HG03442 (cell line): ENCODE data around the gene PAXX.

Source experiments
- ATAC-seq: cut with Tn5 transposase; IDR thresholded peaks from one replicate; pipeline ENCODE4 v1.9.1; 2021; ENCODE audit warnings: mild to moderate bottlenecking, moderate library complexity; ENCODE audit not compliant: unreplicated experiment

Gene PAXX

DNA sequence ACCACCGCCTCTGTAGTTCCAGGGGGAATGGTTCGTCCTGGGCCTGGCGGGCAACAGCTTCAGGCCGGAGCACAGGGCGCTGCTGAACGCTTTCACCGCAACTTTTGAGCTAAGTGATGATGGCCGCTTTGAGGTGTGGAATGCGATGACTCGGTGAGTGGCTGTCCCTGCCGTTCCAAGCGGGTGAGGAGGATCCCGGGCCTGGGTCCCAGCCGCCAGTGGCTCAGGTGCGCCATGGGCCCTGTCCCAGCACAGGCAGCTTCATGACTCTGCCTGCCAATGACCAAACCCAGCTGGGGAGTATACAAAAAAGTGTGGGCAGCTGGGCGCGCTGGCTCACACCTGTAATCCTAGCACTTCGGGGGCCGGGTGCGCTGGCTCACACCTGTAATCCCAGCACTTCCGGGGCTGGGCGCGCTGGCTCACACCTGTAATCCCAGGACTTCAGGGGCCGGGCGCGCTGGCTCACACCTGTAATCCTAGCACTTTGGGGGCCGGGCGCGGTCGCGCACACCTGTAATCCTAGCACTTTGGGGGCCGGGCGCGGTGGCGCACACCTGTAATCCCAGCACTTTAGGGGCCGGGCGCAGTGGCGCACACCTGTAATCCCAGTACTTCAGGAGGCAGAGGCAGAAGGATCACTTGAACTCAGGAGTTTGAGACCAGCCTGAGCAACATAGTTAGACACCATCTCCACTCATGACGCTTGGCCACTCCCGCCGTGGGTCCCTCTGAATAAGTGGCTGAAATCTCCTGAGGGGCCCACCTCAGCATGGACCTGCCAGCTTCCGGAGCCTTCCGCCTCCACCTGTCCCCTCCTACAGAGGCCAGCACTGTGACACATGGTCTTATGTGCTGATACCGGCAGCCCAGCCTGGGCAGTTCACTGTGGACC, 39.1 kb upstream of the PAXX start:
- ATAC-seq, result no peak

GRCh38 chr9:136953771-136954269, 38.4 kb upstream of the PAXX start:
- ATAC-seq, result no peak

- no peak for ATAC-seq
These were observed 37.7 kb upstream of the PAXX start for GRCh38 chr9:136954270-136955083.

- ATAC-seq, result no peak
These were observed 36.9 kb upstream of the PAXX start for GRCh38 chr9:136955202-136955942.

DNA sequence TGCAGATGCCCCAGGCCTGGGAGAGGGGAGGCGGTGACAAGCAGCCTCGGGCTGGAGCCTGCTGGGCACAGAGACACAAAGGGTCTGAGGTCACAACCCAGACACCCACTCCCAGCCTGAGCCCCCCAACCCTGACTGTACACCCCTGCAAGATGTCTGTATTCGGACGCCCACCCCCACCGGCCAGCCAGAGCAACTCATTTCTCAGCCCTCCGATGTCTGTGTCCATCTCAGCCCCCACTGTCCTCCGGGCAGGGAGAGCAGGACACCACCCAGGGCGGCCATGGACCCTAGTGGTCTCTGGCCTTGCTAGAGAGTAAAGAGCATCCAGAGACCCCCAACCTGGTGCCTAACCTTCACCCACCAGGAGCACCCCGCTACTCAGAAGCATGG, 36.3 kb upstream of the PAXX start:
- no peak for ATAC-seq

DNA sequence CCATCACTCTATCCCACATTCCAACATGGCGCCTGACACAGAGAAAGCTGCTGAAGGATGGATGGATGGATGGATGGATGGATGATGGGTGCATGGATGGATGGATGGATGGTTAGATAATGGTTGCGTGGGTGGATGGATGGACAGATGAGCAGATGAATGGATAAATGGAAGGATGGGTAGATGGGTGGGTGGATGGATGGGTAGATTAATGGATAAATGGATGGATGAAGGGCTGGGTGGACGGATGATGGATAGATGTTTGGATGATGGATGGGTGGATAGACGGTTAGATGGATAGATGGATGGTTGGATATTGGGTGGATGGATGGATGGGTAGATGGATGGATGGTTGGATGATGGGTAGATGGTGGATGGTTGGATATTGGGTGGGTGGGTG, 35.6 kb upstream of the PAXX start:
- no peak for ATAC-seq

- no peak for ATAC-seq
These were observed 34.8 kb upstream of the PAXX start for GRCh38 chr9:136957461-136957860.

DNA sequence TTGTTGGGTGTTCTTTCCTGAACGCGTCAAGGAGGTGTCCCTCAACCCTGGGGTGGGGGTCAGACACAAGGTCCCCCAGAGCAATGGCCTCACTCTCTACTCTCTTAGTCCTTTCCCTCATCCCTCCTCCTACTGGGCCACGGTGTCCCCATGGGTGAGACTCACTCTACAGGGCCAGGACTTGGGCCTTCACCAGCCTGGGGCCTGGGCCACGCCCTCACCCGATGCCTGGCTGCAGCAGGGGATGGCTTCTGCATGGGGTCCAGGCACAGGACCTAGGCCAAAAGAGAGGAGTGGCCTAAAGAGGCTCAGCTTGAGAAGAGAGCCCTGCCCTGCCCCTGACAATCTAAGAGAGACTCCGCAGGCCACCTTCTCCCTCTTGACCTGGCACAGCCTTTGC, 34.3 kb upstream of the PAXX start:
- ATAC-seq, result no peak

DNA sequence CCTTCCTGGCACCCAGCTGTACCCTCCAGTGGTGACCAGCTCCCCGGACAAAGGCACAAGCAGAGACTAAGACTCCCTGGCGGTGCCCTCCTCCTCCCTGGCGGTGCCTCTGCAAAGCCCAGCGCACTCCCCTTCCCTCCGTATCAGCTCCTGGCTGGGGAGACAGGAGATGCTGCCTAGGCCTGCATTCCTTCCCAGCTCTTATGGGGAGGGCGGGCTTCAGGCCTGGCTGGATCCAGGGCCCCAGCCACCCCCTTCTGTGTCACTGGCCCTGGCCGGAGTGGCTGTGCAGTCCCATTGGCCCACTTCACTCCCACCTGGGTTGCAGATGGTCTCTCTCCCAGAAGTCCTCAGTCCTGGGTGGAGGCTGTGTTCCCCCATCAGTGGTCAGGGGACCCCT, 33.7 kb upstream of the PAXX start:
- ATAC-seq, result no peak

- ATAC-seq, result no peak
These were observed 33.0 kb upstream of the PAXX start for GRCh38 chr9:136958898-136959850.

- no peak for ATAC-seq
These were observed 31.8 kb upstream of the PAXX start for GRCh38 chr9:136960212-136960937.

DNA sequence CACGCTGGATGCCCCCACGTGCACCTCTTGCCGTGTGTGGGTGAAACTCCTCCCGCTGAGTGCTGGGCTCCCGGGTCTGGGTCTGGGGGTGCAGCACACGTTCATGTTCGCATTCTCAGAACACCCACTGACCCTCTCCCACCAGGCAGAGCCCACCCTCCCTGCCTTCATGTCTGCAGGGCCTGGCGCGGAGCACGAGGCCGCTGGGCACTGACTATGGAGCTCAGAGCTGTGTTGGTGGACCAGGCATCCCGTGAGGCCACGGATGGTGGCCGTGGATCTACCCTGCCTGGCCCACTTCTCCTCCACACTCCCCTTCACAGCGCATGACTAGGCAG, 31.3 kb upstream of the PAXX start:
- ATAC-seq, result no peak

GRCh38 chr9:136961279-136962065, 30.8 kb upstream of the PAXX start:
- no peak for ATAC-seq

- no peak for ATAC-seq
These were observed 30.1 kb upstream of the PAXX start for GRCh38 chr9:136962163-136962562.

GRCh38 chr9:136962701-136963248, 29.4 kb upstream of the PAXX start:
- ATAC-seq, result no peak

GRCh38 chr9:136963341-136963740, 28.9 kb upstream of the PAXX start:
- ATAC-seq, result no peak

DNA sequence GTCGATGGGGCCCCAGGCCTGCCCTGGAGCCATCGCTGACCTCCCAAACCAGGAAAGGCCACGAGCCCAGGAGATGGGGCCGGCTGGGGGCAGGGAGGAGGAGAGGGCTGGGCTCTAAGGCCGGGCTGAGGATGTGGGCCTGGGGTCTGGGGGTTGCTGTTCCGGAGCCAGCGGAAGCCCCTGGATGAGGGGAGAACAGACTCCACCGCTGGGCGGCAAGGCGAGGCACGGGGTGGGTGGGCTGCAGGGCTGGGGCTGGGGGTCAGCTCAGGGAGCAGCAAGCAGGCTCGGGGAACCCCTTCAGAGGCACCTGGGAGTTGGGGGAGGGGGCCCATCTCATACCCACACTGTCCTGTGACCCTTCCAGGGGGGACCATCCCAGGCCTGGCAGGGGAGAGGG, 28.5 kb upstream of the PAXX start:
- no peak for ATAC-seq

- ATAC-seq, result no peak
These were observed 28.0 kb upstream of the PAXX start for GRCh38 chr9:136964171-136964689.
